ENCODE results near the gene FNDC5. TPM values are rescaled to one million over a fixed set of nuclear protein-coding genes. Genes with fewer than 3 reads are reported as not detected.

Gene FNDC5
- total RNA-seq, 2 experiments from 2014 or later, result not detected

- POLR2A ChIA-PET, result no interaction called here
- CTCF ChIA-PET, result interaction anchor here (0.6 to 1.9 kb wide), 3 partner anchors 10 to 1288 kb away, joined by 3 to 6 read pairs (median 5); no protein-coding TSS in a partner anchor
These were observed 16.2 kb upstream of the FNDC5 start for GRCh38 chr1:32886828-32887414.

GRCh38 chr1:32886004-32886827 is 15.5 kb upstream of the FNDC5 start, which contains the start of gene HPCA:
Gene HPCA, plus strand, starts transcription at chr1:32886491. Its CDS starts 2,408 bp downstream, at chr1:32888899.
- POLR2A ChIA-PET, result interaction anchor here (0.7 kb wide), 1 partner anchor 365 kb away, joined by 3 read pairs; no protein-coding TSS in a partner anchor
- CTCF ChIA-PET, result interaction anchor here (0.6 to 1.9 kb wide), 4 partner anchors 8 to 1289 kb away, joined by 3 to 6 read pairs (median 4); no protein-coding TSS in a partner anchor

- POLR2A ChIA-PET, result interaction anchor here (0.7 kb wide), 1 partner anchor 364 kb away, joined by 3 read pairs; no protein-coding TSS in a partner anchor
- CTCF ChIA-PET, result interaction anchor here (1.0 to 1.9 kb wide), 3 partner anchors 8 to 11 kb away, joined by 3 to 6 read pairs (median 5); no protein-coding TSS in a partner anchor
These were observed 14.9 kb upstream of the FNDC5 start for GRCh38 chr1:32885676-32886003.

- ChIA-PET CTCF (interaction anchor here (0.6 kb wide), 1 partner anchor 14 kb away, joined by 4 read pairs; no protein-coding TSS in a partner anchor), POLR2A (no interaction called here)
These were observed 14.0 kb upstream of the FNDC5 start for GRCh38 chr1:32884726-32885125.

- POLR2A ChIA-PET, result no interaction called here
- CTCF ChIA-PET, result interaction anchor here (0.6 kb wide), 1 partner anchor 14 kb away, joined by 4 read pairs; no protein-coding TSS in a partner anchor
These were observed 13.3 kb upstream of the FNDC5 start for GRCh38 chr1:32884032-32884372.

GRCh38 chr1:32883338-32884031 is 12.8 kb upstream of the FNDC5 start:
- ChIA-PET POLR2A (no interaction called here), CTCF (no interaction called here)

GRCh38 chr1:32881871-32882850 is 11.4 kb upstream of the FNDC5 start:
- ChIA-PET POLR2A (no interaction called here), CTCF (interaction anchor here (0.9 kb wide), 1 partner anchor 10 kb away, joined by 3 read pairs; no protein-coding TSS in a partner anchor)

- ChIA-PET POLR2A (no interaction called here), CTCF (interaction anchor here (0.9 to 1.1 kb wide), 2 partner anchors 9 to 108 kb away, joined by 3 read pairs; no protein-coding TSS in a partner anchor)
These were observed 10.6 kb upstream of the FNDC5 start for GRCh38 chr1:32881291-32881690.

GRCh38 chr1:32878637-32879041 is 7.9 kb upstream of the FNDC5 start:
- POLR2A ChIA-PET, result no interaction called here
- CTCF ChIA-PET, result no interaction called here

- POLR2A ChIA-PET, result no interaction called here
- CTCF ChIA-PET, result no interaction called here
These were observed 7.5 kb upstream of the FNDC5 start for GRCh38 chr1:32878183-32878582.

GRCh38 chr1:32877211-32878110 is 6.7 kb upstream of the FNDC5 start:
- POLR2A ChIA-PET, result no interaction called here
- CTCF ChIA-PET, result interaction anchor here (0.5 to 3.4 kb wide), 8 partner anchors 9 to 208 kb away, joined by 3 to 14 read pairs (median 6); partner anchors contain the start of gene HPCA

- ChIA-PET POLR2A (no interaction called here), CTCF (interaction anchor here (0.5 to 3.4 kb wide), 10 partner anchors 10 to 209 kb away, joined by 3 to 14 read pairs (median 5); partner anchors contain the start of gene HPCA)
These were observed 5.9 kb upstream of the FNDC5 start for GRCh38 chr1:32876341-32877210.

- ChIA-PET POLR2A (no interaction called here), CTCF (interaction anchor here (0.6 to 3.4 kb wide), 10 partner anchors 11 to 456 kb away, joined by 3 to 14 read pairs (median 4); partner anchors contain the start of gene HPCA)
These were observed 4.4 kb upstream of the FNDC5 start for GRCh38 chr1:32874860-32875752.

GRCh38 chr1:32873484-32873883 is 2.8 kb upstream of the FNDC5 start:
- CTCF ChIA-PET, result interaction anchor here (0.7 to 1.7 kb wide), 7 partner anchors 11 to 353 kb away, joined by 3 to 7 read pairs (median 4); partner anchors contain the start of genes HPCA and TMEM54
- POLR2A ChIA-PET, result no interaction called here

GRCh38 chr1:32872192-32872460 is 1.4 kb upstream of the FNDC5 start:
- POLR2A ChIA-PET, result no interaction called here
- CTCF ChIA-PET, result interaction anchor here (0.8 to 1.8 kb wide), 6 partner anchors 10 to 186 kb away, joined by 3 to 11 read pairs (median 3); no protein-coding TSS in a partner anchor
